ENCODE results near the gene OR5B12. TPM values are rescaled to one million over a fixed set of nuclear protein-coding genes. Genes with fewer than 3 reads are reported as not detected.
"Not testable (repeated sequence)": the region's sequence is repeated elsewhere in the genome, so short reads cannot be mapped to it uniquely, and the experiment has no call there.

OR5B12 gene
- total RNA-seq, 1 donor from 2014 or later, result not detected

- ATAC-seq (no peak), DNase-seq (no peak)
- Histone ChIP-seq H3K27me3 (no peaks in the 10 kb centered on the region), H3K4me3 (no peak overlapping the region), H3K9me3 (no peaks in the 10 kb centered on the region), H3K4me1 (no peaks in the 10 kb centered on the region), H3K27ac (no peak overlapping the region), H3K36me3 (no peaks in the 10 kb centered on the region)
- no peak for TF ChIP-seq CTCF (IDR thresholded peaks at IDR 0.05)
- intact Hi-C loops (cut with DNase I), result no loop called here
These were observed 8.3 kb downstream of the OR5B12 start for GRCh38 chr11:58433638-58434203.

GRCh38 chr11:58429273-58429672, 12.8 kb downstream of the OR5B12 start:
- no peak for DNase-seq
- Histone ChIP-seq H3K4me1 (no peaks in the 10 kb centered on the region), H3K36me3 (no peaks in the 10 kb centered on the region), H3K4me3 (no peak overlapping the region), H3K27me3 (no peaks in the 10 kb centered on the region), H3K9me3 (no peaks in the 10 kb centered on the region), H3K27ac (no peak overlapping the region)
- no peak for TF ChIP-seq CTCF (IDR thresholded peaks at IDR 0.05)
- no peak for ATAC-seq
- intact Hi-C loops (cut with DNase I), result no loop called here

- Histone ChIP-seq H3K27me3 (no peaks in the 10 kb centered on the region), H3K27ac (no peak within 1 kb of the TSS), H3K36me3 (no peaks in the 10 kb centered on the region), H3K4me1 (no peaks in the 10 kb centered on the region), H3K9me3 (no peaks in the 10 kb centered on the region), H3K4me3 (no peak within 1 kb of the TSS)
- TF ChIP-seq CTCF (IDR thresholded peaks at IDR 0.05), result no peak
- ATAC-seq (no peak), DNase-seq (no peak)
- intact Hi-C loops (cut with DNase I), result no loop called here
These were observed 14.0 kb downstream of the OR5B12 start, which contains the start of gene OR5B2 for GRCh38 chr11:58428021-58428420. Gene OR5B2, minus strand, starts transcription at chr11:58428121. Its CDS starts 4,860 bp downstream, at chr11:58423261.

- intact Hi-C loops (cut with DNase I), result no loop called here
- Histone ChIP-seq H3K4me1 (no peaks in the 10 kb centered on the region), H3K4me3 (no peak within 1 kb of the TSS), H3K36me3 (no peaks in the 10 kb centered on the region), H3K27me3 (no peaks in the 10 kb centered on the region), H3K9me3 (peaks cover 4% of the 10 kb centered on the region), H3K27ac (no peak within 1 kb of the TSS)
- ATAC-seq (no peak), DNase-seq (no peak)
- TF ChIP-seq CTCF (IDR thresholded peaks at IDR 0.05), result no peak
These were observed 35.3 kb downstream of the OR5B12 start, which contains the start of gene OR5B3 for GRCh38 chr11:58406774-58407173. Gene OR5B3, minus strand, starts transcription at chr11:58406874. Its CDS starts 3,465 bp downstream, at chr11:58403409.

- H3K4me1 ChIP-seq; H3K27me3 ChIP-seq; H3K27ac ChIP-seq; H3K9me3 ChIP-seq; H3K36me3 ChIP-seq; ATAC-seq; intact Hi-C loops (cut with DNase I); H3K4me3 ChIP-seq; DNase-seq: not testable (repeated sequence)
These were observed 42.4 kb downstream of the OR5B12 start for GRCh38 chr11:58399622-58400021.

GRCh38 chr11:58395581-58395980, 46.5 kb downstream of the OR5B12 start:
- no peak for ATAC-seq
- no peaks in the 10 kb centered on the region for H3K27me3 ChIP-seq
- H3K27ac ChIP-seq, result no peak overlapping the region
- H3K4me3 ChIP-seq, result no peak overlapping the region
- no peaks in the 10 kb centered on the region for H3K9me3 ChIP-seq
- no peak for DNase-seq
- TF ChIP-seq CTCF (IDR thresholded peaks at IDR 0.05), result no peak
- H3K4me1 ChIP-seq, result no peaks in the 10 kb centered on the region
- intact Hi-C loops (cut with DNase I), result no loop called here
- no peaks in the 10 kb centered on the region for H3K36me3 ChIP-seq
